Measurements from ENCODE around the gene CD37.

CD37 gene

DNA sequence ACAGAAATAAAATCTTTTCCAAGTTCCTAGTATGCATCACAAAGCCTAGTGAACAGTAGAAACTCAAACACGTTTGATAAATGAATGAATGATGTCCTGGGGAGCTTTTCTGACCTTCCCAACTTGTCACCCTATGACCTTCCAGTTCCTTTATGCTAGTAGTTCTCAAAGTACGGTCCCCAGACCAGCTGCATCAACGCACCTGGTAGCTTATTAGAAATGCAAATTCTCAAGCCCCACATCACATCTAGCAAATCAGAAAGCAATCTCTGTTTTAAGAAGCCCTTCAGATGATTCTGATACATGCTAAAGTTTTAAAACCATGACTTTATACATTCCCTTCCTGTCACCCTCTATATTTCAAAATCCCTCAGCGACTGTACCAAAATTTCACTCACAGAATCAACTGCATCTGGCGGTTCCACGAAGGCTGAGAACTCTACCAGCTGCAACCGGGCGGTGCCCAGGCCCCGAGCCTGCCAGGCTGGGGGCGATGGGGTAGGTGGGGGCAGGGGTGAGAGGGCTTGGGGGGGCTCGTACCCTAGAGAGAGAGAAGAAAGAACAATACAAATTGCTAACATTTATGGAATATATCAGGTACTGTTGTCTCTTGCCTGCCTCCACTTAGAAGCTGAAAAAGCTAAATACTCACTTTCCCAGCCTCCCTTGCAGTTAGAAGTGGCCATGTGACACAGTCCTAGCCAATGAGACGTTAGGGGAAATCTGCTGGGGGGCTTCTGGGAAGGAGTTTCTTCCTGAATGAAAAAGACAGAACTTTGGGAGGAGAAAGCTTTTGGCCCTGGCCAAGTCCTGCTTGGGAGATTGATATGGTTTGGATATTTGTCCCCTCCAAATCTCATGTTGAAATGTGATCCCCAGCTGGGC lies 13.3 kb downstream of the CD37 start:
- Mint-ChIP-seq H3K4me3 (no peak overlapping the region), H3K36me3 (ENCODE audit: low read depth) (no peaks in the 10 kb centered on the region), H3K27ac (no peak overlapping the region), H3K27me3 (no peaks in the 10 kb centered on the region), H3K9me3 (no peaks in the 10 kb centered on the region), H3K4me1 (ENCODE audit: low read depth) (peaks cover 4% of the 10 kb centered on the region)
- no peak for DNase-seq

DNA sequence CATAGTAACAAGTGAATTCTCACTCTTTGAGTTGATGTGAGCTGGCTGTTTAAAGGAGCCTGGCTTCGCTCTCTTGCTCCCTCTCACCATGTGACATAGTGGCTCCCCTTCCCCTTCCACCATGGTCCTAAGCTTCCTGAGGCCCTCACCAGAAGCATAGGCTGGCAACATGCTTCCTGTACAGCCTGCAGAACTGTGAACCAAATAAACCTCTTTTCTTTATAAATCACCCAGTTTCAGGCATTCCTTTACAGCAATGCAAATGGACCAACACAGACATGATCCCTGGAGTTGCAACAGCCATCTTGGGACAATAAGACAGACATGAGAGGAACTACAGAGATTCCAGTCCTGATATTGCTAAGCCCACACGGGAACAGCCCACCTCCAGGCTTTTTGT lies 14.4 kb downstream of the CD37 start:
- Mint-ChIP-seq H3K27me3 (peaks cover 2% of the 10 kb centered on the region), H3K27ac (no peak overlapping the region), H3K4me1 (ENCODE audit: low read depth) (peaks cover 3% of the 10 kb centered on the region), H3K9me3 (no peaks in the 10 kb centered on the region), H3K36me3 (ENCODE audit: low read depth) (no peaks in the 10 kb centered on the region), H3K4me3 (no peak overlapping the region)
- no peak for DNase-seq

- Mint-ChIP-seq H3K4me1 (ENCODE audit: low read depth) (peaks cover 9% of the 10 kb centered on the region), H3K9me3 (no peaks in the 10 kb centered on the region), H3K4me3 (no peak overlapping the region), H3K27ac (no peak overlapping the region), H3K27me3 (peaks cover 39% of the 10 kb centered on the region), H3K36me3 (ENCODE audit: low read depth) (no peaks in the 10 kb centered on the region)
- DNase-seq, result no peak
Observed at GRCh38 chr19:49355909-49356353, 20.7 kb downstream of the CD37 start.

DNA sequence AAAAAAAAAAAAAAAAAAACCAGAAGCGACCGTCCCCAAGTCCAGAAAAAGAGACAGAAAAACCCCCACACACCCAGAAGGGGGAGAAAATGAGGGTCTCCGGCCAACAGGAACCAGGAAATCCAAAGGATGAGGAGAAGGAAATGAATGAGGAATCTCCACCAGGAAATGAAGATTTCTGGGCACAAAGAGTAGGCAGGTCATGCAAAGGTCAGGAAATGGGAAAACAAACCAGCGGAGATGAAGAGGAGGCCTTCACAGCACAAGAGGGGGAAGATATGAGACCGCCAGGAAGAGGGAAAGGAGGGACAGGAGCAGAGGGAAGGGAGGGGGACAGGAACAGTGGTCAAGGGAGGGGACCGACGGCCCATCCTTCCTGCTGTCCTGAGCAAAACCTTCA lies 21.2 kb downstream of the CD37 start:
- H3K27me3 Mint-ChIP-seq, result peaks cover 42% of the 10 kb centered on the region
- no peak overlapping the region for H3K4me3 Mint-ChIP-seq
- H3K4me1 Mint-ChIP-seq (ENCODE audit: low read depth), result peaks cover 12% of the 10 kb centered on the region
- no peak overlapping the region for H3K27ac Mint-ChIP-seq
- no peak for DNase-seq
- H3K9me3 Mint-ChIP-seq, result no peaks in the 10 kb centered on the region
- H3K36me3 Mint-ChIP-seq (ENCODE audit: low read depth), result no peaks in the 10 kb centered on the region

DNA sequence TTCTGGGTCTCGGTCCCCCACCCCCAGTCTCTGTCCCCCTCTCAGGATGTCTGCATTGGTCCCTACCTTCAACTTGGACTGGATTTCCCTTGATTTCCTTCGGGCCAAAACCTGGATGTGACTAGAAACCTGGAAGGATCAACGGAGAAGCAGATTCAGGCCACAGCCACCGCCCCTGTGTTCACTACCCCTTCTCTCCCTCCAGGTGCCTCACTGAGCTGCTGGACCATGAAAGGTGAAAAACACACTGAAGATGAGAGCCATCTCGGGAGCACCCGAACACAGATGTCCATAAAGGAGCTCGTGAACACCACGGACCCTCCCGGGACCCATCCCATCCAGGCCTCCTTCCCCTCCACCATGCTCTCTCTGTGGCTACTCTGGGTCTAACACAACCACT lies 22.0 kb downstream of the CD37 start:
- Mint-ChIP-seq H3K27me3 (peaks cover 42% of the 10 kb centered on the region), H3K27ac (no peak overlapping the region), H3K4me3 (no peak overlapping the region), H3K36me3 (ENCODE audit: low read depth) (no peaks in the 10 kb centered on the region), H3K9me3 (no peaks in the 10 kb centered on the region), H3K4me1 (ENCODE audit: low read depth) (peaks cover 18% of the 10 kb centered on the region)
- no peak for DNase-seq

DNA sequence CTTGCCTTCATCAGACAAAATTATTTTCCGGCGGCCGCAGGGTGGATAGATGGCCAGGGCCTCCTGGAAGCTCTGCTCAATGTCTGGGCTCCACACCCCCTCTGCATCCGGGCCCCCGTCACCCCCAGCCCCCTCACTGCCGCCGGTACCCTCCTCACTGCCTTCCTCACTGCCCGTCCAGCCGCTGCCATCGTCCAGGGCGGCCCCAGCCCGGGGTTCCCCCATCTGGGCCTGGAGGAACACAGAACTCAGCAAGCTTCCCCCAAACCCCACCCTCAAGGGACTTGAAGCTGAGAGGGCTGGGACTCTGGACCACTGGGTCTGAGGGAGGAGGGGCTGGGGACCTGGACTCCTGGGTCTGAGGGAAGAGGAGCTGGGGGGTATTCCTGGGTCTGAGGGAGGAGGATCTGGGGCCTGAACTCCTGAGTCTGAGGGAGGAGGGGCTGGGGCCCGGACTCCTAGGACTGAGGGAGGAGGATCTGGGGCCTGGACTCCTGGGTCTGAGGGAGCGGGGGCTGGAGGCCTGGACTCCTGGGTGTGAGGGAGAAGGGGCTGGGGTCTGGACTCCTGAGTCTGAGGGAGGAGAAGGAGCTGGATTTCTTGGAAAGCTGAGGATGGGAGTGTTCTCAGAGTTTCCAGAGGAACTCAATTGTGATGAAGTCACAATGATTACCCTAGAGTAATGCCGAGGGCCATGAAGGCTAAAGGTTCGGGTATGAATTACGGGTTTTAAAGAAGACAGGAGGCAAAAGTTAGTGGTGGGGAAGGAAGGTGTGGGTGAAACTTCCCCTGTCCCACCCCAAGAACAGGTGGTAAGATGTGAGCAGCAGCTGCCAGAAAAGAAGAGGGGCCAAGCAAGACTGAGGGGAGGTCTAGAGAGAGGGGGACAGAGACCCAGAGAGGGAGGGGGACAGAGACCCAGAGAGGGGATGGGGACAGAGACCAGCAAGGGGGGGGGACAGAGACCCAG lies 24.9 kb downstream of the CD37 start:
- no peak for DNase-seq
- H3K4me1 Mint-ChIP-seq (ENCODE audit: low read depth), result peaks cover 21% of the 10 kb centered on the region
- no peak overlapping the region for H3K27ac Mint-ChIP-seq
- H3K36me3 Mint-ChIP-seq (ENCODE audit: low read depth), result no peaks in the 10 kb centered on the region
- H3K4me3 Mint-ChIP-seq, result no peak overlapping the region
- H3K27me3 Mint-ChIP-seq, result peaks cover 35% of the 10 kb centered on the region
- H3K9me3 Mint-ChIP-seq, result no peaks in the 10 kb centered on the region

- Mint-ChIP-seq H3K36me3 (ENCODE audit: low read depth) (no peaks in the 10 kb centered on the region), H3K4me3 (peak overlapping the region; percentile 45), H3K27me3 (peaks cover 22% of the 10 kb centered on the region), H3K4me1 (ENCODE audit: low read depth) (peaks cover 12% of the 10 kb centered on the region), H3K27ac (no peak overlapping the region), H3K9me3 (no peaks in the 10 kb centered on the region)
- DNase-seq, result no peak
Observed at GRCh38 chr19:49361438-49362047, 26.3 kb downstream of the CD37 start.

DNA sequence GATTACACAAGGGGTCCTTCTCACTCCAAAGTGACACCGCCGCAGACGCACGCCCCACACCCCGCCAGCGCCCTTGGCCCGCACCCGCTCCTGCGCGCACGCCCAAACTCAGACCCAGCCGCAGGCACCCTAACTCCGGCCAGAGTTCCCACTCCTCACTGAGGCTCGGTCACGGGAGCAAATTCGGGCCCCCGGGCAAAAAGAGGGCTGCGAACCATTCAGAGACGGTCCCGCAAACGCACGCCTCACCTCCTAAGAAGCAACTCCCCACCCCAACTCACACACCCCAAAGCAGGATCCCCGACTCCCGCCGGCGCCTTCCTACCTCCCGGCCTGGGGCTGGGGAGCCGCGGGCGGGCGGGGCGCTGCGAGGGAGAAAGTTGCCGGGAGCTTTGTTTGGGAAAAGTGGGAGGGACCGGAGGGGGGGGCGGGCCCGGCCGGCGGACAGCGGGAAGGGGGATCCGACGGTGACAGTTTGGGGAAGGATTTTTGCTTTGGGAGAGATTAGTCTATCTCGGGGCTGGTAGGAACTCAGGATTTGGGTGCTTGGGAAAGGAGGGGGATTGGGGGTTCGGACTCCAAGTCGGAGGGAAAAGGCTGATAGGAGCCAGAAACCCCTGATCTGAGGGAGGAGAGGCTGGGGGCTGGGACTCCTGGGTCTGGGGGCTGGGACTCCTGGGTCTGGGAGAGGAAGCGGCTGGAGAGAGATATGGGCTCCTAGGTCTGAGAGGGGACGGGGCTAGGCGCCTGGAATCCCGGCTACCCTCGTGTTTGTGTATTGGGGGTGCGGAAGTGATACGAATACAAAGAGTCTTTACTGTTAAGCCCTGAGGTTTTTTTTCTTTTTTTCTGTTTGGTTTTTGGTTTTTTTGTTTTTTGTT lies 27.1 kb downstream of the CD37 start, which contains the start of gene TEAD2:
Gene TEAD2 (minus strand): TSS at position 369 of the 881 bp plus-strand sequence. CDS start 2,341 bp downstream, outside the sequence.
- H3K4me1 Mint-ChIP-seq (ENCODE audit: low read depth), result peaks cover 12% of the 10 kb centered on the region
- peaks cover 20% of the 10 kb centered on the region for H3K27me3 Mint-ChIP-seq
- no peak within 1 kb of the TSS for H3K27ac Mint-ChIP-seq
- peak within 1 kb of the TSS; percentile 45 for H3K4me3 Mint-ChIP-seq
- peak; percentile 54 for DNase-seq
- no peaks in the 10 kb centered on the region for H3K36me3 Mint-ChIP-seq (ENCODE audit: low read depth)
- no peaks in the 10 kb centered on the region for H3K9me3 Mint-ChIP-seq

GRCh38 chr19:49362929-49363267 lies 27.7 kb downstream of the CD37 start:
- peaks cover 17% of the 10 kb centered on the region for H3K27me3 Mint-ChIP-seq
- no peaks in the 10 kb centered on the region for H3K9me3 Mint-ChIP-seq
- DNase-seq, result peak; percentile 58
- no peaks in the 10 kb centered on the region for H3K36me3 Mint-ChIP-seq (ENCODE audit: low read depth)
- H3K4me3 Mint-ChIP-seq, result no peak overlapping the region
- no peak overlapping the region for H3K27ac Mint-ChIP-seq
- peaks cover 12% of the 10 kb centered on the region for H3K4me1 Mint-ChIP-seq (ENCODE audit: low read depth)

- Mint-ChIP-seq H3K4me3 (no peak within 1 kb of the TSS), H3K36me3 (ENCODE audit: low read depth) (no peaks in the 10 kb centered on the region), H3K27ac (no peak within 1 kb of the TSS), H3K9me3 (no peaks in the 10 kb centered on the region), H3K27me3 (peaks cover 17% of the 10 kb centered on the region), H3K4me1 (ENCODE audit: low read depth) (peaks cover 12% of the 10 kb centered on the region)
- DNase-seq, result peak; percentile 83
Observed at GRCh38 chr19:49363268-49364082, 28.3 kb downstream of the CD37 start, which contains the start of gene DKKL1. Gene DKKL1, plus strand, starts transcription at chr19:49363877. Its CDS starts 122 bp downstream, at chr19:49363999.

- H3K27ac Mint-ChIP-seq, result no peak overlapping the region
- H3K9me3 Mint-ChIP-seq, result no peaks in the 10 kb centered on the region
- H3K4me1 Mint-ChIP-seq (ENCODE audit: low read depth), result peaks cover 12% of the 10 kb centered on the region
- H3K27me3 Mint-ChIP-seq, result peaks cover 22% of the 10 kb centered on the region
- no peak overlapping the region for H3K4me3 Mint-ChIP-seq
- no peaks in the 10 kb centered on the region for H3K36me3 Mint-ChIP-seq (ENCODE audit: low read depth)
- DNase-seq, result no peak
Observed at GRCh38 chr19:49364083-49364737, 29.0 kb downstream of the CD37 start.

- H3K4me3 Mint-ChIP-seq, result no peak overlapping the region
- H3K27me3 Mint-ChIP-seq, result peaks cover 16% of the 10 kb centered on the region
Observed at GRCh38 chr19:49366110-49366509, 30.9 kb downstream of the CD37 start.

More at GRCh38 chr19:49366110-49366509, 30.9 kb downstream of the CD37 start:
- Mint-ChIP-seq H3K4me1 (ENCODE audit: low read depth) (peaks cover 11% of the 10 kb centered on the region), H3K36me3 (ENCODE audit: low read depth) (no peaks in the 10 kb centered on the region), H3K27ac (no peak overlapping the region), H3K9me3 (peaks cover 3% of the 10 kb centered on the region)
- DNase-seq, result no peak

All from activated T-cell treated with anti-CD3 and anti-CD28 coated beads, Interleukin-2, amount 50 U/mL, for 24 hours (primary cell).